ENCODE results near the gene CES2.
"Not testable (repeated sequence)": the region's sequence is repeated elsewhere in the genome, so short reads cannot be mapped to it uniquely, and the experiment has no call there.

DNA sequence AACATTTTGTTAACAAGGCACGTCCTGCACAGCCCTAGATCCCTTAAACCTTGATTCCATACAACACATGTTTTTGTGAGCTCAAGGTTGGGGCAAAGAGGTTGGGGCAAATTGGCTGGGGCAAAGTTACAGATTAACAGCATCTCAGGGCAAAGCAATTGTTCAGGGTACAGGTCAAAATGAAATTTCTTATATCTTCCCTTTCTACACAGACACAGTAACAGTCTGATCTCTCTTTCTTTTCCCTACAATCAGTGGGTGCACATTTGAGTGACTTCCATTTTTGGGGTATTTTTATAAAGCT lies 20.8 kb downstream of the CES2 start:
- not testable (repeated sequence) for TF ChIP-seq POLR2A (IDR thresholded peaks at IDR 0.05; ENCODE audit: low read length); GATA1 (IDR thresholded peaks at IDR 0.05; ENCODE audit: low read depth, low read length)

Measured in erythroblast (primary cell).